GM12878 (cell line): ENCODE data around the gene WHAMM. TPM values are rescaled to one million over a fixed set of nuclear protein-coding genes. Genes with fewer than 3 reads are reported as not detected.
A peak's percentile ranks its signal among the peaks of the same experiment; 100 is the strongest.

Experiments
- ATAC-seq: fragments of 200-7000 bp; cut with Tn5 transposase; 3 replicates; pipeline ENCODE4 v1.9.1; 2020; ENCODE audit warnings: mild to moderate bottlenecking, moderate library complexity
- BruUV-seq: library from RNA; stranded (reverse); fragments of 400-500 nt; replicated peaks from 2 replicates; lab custom pipeline; 2021; lab: Mats Ljungman, UMichigan
- CTCF ChIA-PET: fragments of 300-600 bp; sonication (Branson Sonifier 250); formaldehyde crosslinking; extraction: SDS; loops from one replicate; lab custom pipeline; 2021; ENCODE audit warnings: inconsistent platforms; lab: Yijun Ruan, JAX
- POLR2A ChIA-PET: fragments of 350-600 bp; formaldehyde crosslinking; extraction: SDS; loops from one replicate; lab custom pipeline; 2021; ENCODE audit warnings: inconsistent platforms; lab: Charles Lee
- RAD21 ChIA-PET: fragments of 300-600 bp; sonication (Branson Sonifier 250); formaldehyde crosslinking; loops from one replicate; lab custom pipeline; 2023; ENCODE audit warnings: antibody characterized with exemption; ENCODE audit not compliant: unreplicated experiment; lab: Charles Lee
- SMC1A ChIA-PET: fragments of 300-600 bp; sonication (Branson Sonifier 250); formaldehyde crosslinking; loops from one replicate; lab custom pipeline; 2023; ENCODE audit not compliant: unreplicated experiment, uncharacterized antibody; lab: Charles Lee
- DNase-seq: peaks from one replicate; pipeline ENCODE4 v3.0.0-alpha.2; 2011; ENCODE audit warnings: low read depth, low spot score
- FAIRE-seq: peaks from 3 replicates; lab custom pipeline; 2011; peaks lifted over from hg19 to GRCh38; lab: Jason Lieb, UNC
- H2AFZ ChIP-seq: 2 replicates; pipeline ENCODE4 v1.6.0; 2011; ENCODE audit warnings: low read depth, low read length, control low read depth; ENCODE audit not compliant: control insufficient read depth
- H3K27ac ChIP-seq: 2 replicates; pipeline ENCODE4 v1.5.1; 2011; ENCODE audit warnings: control low read depth; ENCODE audit not compliant: control insufficient read depth, insufficient read depth
- H3K27me3 ChIP-seq, 2 experiments: replicated peaks in 1 of 2; 2 replicates each; pipeline versions ENCODE4 v1.6.0 to v1.6.1; 2011; ENCODE audit warnings: low read length in 1 of 2; ENCODE audit not compliant: control insufficient read depth in 2 of 2, insufficient read depth in 2 of 2
- H3K36me3 ChIP-seq, 2 experiments: 2 replicates each; pipeline ENCODE4 v1.5.1; 2011; ENCODE audit warnings: low read length in 1 of 2; ENCODE audit not compliant: control insufficient read depth in 2 of 2, insufficient read depth in 2 of 2
- H3K4me1 ChIP-seq: 2 replicates; pipeline ENCODE4 v1.6.1; 2011; ENCODE audit warnings: mild to moderate bottlenecking, low read length, moderate library complexity, mixed read lengths; ENCODE audit not compliant: control insufficient read depth, insufficient read depth
- H3K4me2 ChIP-seq: 2 replicates; pipeline ENCODE4 v1.6.0; 2011; ENCODE audit warnings: control low read depth; ENCODE audit not compliant: control insufficient read depth, insufficient read depth
- H3K4me3 ChIP-seq: fragments of 200-600 bp; sonication (generic); 2 replicates; pipeline ENCODE4 v1.5.1; 2016
- H3K79me2 ChIP-seq: 2 replicates; pipeline ENCODE4 v1.6.0; 2011; ENCODE audit warnings: low read length; ENCODE audit not compliant: control insufficient read depth, insufficient read depth
- H3K9ac ChIP-seq: 2 replicates; pipeline ENCODE4 v1.8.0; 2011; ENCODE audit warnings: low read length, control low read depth, mixed read lengths; ENCODE audit not compliant: control insufficient read depth, insufficient read depth
- H3K9me3 ChIP-seq: replicated peaks from 3 replicates; pipeline ENCODE4 v1.5.1; 2011; ENCODE audit warnings: mild to moderate bottlenecking, low read length; ENCODE audit not compliant: control insufficient read depth, insufficient read depth
- H4K20me1 ChIP-seq: 2 replicates; pipeline ENCODE4 v1.6.0; 2011; ENCODE audit not compliant: control insufficient read depth, insufficient read depth
- ASH2L ChIP-seq: fragments of 300-600, 200-600 bp; sonication (generic); IDR thresholded peaks from 2 replicates; pipeline ENCODE4 v1.6.1; 2017; ENCODE audit warnings: low read depth, mild to moderate bottlenecking, borderline replicate concordance
- CREM ChIP-seq: IDR thresholded peaks from 2 replicates; pipeline ENCODE4 v1.6.1; 2014; ENCODE audit warnings: antibody characterized with exemption, low read depth
- POLR2A ChIP-seq: IDR thresholded peaks from 2 replicates; pipeline ENCODE4 v1.6.1; 2011; ENCODE audit warnings: low read depth, mild to moderate bottlenecking, low read length
- SPI1 ChIP-seq: IDR thresholded peaks from 2 replicates; pipeline ENCODE4 v1.6.1; 2011; ENCODE audit warnings: low read depth, mild to moderate bottlenecking, low read length, moderate library complexity, borderline replicate concordance; ENCODE audit not compliant: insufficient read depth
- STAT1 ChIP-seq: fragments of 450-650 bp; conservative IDR thresholded peaks from 2 replicates; pipeline ENCODE4 v1.6.1; 2014; ENCODE audit warnings: antibody characterized with exemption, mild to moderate bottlenecking
- ZBTB40 ChIP-seq: fragments of 450-650 bp; IDR thresholded peaks from 2 replicates; pipeline ENCODE4 v1.6.1; 2016; ENCODE audit warnings: mild to moderate bottlenecking, moderate library complexity, borderline replicate concordance
- WGBS: methylation state at CpG from one replicate; pipeline ENCODE4 v1.1.6; 2016; ENCODE audit warnings: low lambda C conversion rate; ENCODE audit not compliant: insufficient replicate concordance, insufficient coverage; ENCODE audit errors: missing lambda C conversion rate; 5-methylcytosine and 5-hydroxymethylcytosine counted together
- in situ Hi-C: fragments of 300-500 bp; cut with MboI; formaldehyde crosslinking; loops from 9 replicates; pipeline ENCODE4 v1.14.3; 2018; ENCODE audit warnings: mixed read lengths
- intact Hi-C: fragments of 100-400 bp; cut with micrococcal nuclease; formaldehyde crosslinking; loops from one replicate; pipeline ENCODE4 v1.14.2; 2022; ENCODE audit not compliant: unreplicated experiment
- polyA plus RNA-seq, 11 experiments: library from polyadenylated mRNA; depleted of rRNA in 4 of 11; unstranded in 6 of 11; stranded (reverse) in 5 of 11; fragments of >200 nt; fragmentation: Nextera tagmentation in 4 of 11; fragmentation: Illumina TruSeq in 1 of 11; extraction: Ambion mirVana in 4 of 11; extraction: Trizol in 1 of 11; gene quantifications; 1 replicate in 1 of 11; 2 replicates in 10 of 11; pipeline versions ENCODE4 v1.2.1 to v1.2.3, GENCODE V29; 2011 to 2016; ENCODE audit warnings: inconsistent platforms in 2 of 11, missing spikeins in 2 of 11, low read depth in 1 of 11
- total RNA-seq, 4 experiments: library from RNA; depleted of rRNA in 3 of 4; stranded (reverse); fragments of >200 nt in 3 of 4; fragmentation: Illumina TruSeq in 1 of 4; extraction: Trizol in 1 of 4; gene quantifications; 2 replicates each; pipeline versions ENCODE4 v1.2.1 to v1.2.3, GENCODE V29; 2013 to 2021
- TF ChIP-seq, protein P1 (sequence below): fragments of 450-650 bp; IDR thresholded peaks from 2 replicates; pipeline ENCODE4 v1.6.1; 2017; ENCODE audit warnings: antibody characterized with exemption, mild to moderate bottlenecking, moderate library complexity

The WHAMM gene
- total and polyA plus RNA-seq, 10 of the 15 experiments (the other 5 are each of a cell fraction or from before 2014, with no cell fraction given) = 0.87 to 6.7 (median 2.5) TPM

DNA sequence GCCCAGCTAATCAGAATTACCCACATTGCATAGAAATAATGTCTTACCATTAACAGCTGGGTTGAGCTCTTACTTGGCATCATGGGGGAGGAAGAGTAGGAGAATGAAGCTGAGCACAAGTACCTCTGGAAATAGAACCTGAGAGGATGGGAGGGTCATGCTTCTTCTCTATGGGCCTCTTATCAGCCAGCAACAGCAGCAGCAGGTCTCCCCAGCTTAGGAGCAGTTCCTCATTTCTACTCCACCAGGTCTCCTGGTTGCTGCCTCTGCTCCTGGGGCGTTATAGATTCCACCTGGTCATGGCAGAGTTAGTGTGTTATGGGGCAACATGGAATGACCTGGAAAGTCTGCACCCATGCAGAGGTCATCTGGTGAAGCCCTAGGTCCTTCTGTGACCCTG lies 6.9 kb upstream of the WHAMM start:
- Histone ChIP-seq H3K9ac (no peak overlapping the region), H3K4me2 (no peak overlapping the region), H3K79me2 (no peaks in the 10 kb centered on the region), H4K20me1 (no peaks in the 10 kb centered on the region), H3K4me1 (peaks cover 24% of the 10 kb centered on the region), H2AFZ (no peak overlapping the region), H3K27ac (no peak overlapping the region), H3K4me3 (no peak overlapping the region), H3K27me3 (peaks cover 0 to 6% of the 10 kb centered on the region in 2 experiments; a peak in 1 of 4 replicates), H3K36me3 (no peaks in the 10 kb centered on the region), H3K9me3 (no peaks in the 10 kb centered on the region)
- ChIA-PET SMC1A (interaction anchor here (1.0 to 1.3 kb wide), 2 partner anchors 52 to 197 kb away, joined by 3 to 4 read pairs; no protein-coding TSS in a partner anchor), POLR2A (no interaction called here), RAD21 (interaction anchor here (1.2 kb wide), 1 partner anchor 9 kb away, joined by 4 read pairs; no protein-coding TSS in a partner anchor), CTCF (no interaction called here)
- in situ Hi-C loops = loop anchor here (10.0 kb wide), 1 partner anchor 258 kb away; the partner anchor contains the start of gene RPS17
- DNase-seq = no peak
- ATAC-seq = no peak
- no peak for TF ChIP-seq POLR2A
- TF ChIP-seq SPI1 = peak; percentile 86
- TF ChIP-seq ASH2L = no peak
- no peak for TF ChIP-seq STAT1
- FAIRE-seq = no peak
- no TSS peak for BruUV-seq
- intact Hi-C loops = no loop called here
- 0% methylated on average over 1 of the region's 1 CpG for WGBS

GRCh38 chr15:82803793-82804574 lies 5.4 kb upstream of the WHAMM start:
- RAD21 ChIA-PET = interaction anchor here (3.2 kb wide), 1 partner anchor 29 kb away, joined by 9 read pairs; no protein-coding TSS in a partner anchor
- DNase-seq = no peak
- TF ChIP-seq ZBTB40 = no peak
- no peak for TF ChIP-seq CREM
- TF ChIP-seq, protein P1, sequence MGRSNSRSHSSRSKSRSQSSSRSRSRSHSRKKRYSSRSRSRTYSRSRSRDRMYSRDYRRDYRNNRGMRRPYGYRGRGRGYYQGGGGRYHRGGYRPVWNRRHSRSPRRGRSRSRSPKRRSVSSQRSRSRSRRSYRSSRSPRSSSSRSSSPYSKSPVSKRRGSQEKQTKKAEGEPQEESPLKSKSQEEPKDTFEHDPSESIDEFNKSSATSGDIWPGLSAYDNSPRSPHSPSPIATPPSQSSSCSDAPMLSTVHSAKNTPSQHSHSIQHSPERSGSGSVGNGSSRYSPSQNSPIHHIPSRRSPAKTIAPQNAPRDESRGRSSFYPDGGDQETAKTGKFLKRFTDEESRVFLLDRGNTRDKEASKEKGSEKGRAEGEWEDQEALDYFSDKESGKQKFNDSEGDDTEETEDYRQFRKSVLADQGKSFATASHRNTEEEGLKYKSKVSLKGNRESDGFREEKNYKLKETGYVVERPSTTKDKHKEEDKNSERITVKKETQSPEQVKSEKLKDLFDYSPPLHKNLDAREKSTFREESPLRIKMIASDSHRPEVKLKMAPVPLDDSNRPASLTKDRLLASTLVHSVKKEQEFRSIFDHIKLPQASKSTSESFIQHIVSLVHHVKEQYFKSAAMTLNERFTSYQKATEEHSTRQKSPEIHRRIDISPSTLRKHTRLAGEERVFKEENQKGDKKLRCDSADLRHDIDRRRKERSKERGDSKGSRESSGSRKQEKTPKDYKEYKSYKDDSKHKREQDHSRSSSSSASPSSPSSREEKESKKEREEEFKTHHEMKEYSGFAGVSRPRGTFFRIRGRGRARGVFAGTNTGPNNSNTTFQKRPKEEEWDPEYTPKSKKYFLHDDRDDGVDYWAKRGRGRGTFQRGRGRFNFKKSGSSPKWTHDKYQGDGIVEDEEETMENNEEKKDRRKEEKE = no peak
- TF ChIP-seq, all 136 proteins: peak for 0
- intact Hi-C loops = no loop called here
- H2AFZ ChIP-seq = no peak overlapping the region
- ChIA-PET POLR2A (no interaction called here), SMC1A (interaction anchor here (0.7 to 1.0 kb wide), 2 partner anchors 53 to 196 kb away, joined by 3 read pairs; no protein-coding TSS in a partner anchor), CTCF (interaction anchor here (0.7 to 1.2 kb wide), 6 partner anchors 9 to 404 kb away, joined by 3 to 6 read pairs (median 3); no protein-coding TSS in a partner anchor)
- no peak for ATAC-seq
- no peak overlapping the region for H3K4me2 ChIP-seq
- no peaks in the 10 kb centered on the region for H3K9me3 ChIP-seq
- no peak for FAIRE-seq
- H3K27ac ChIP-seq = no peak overlapping the region
- no peaks in the 10 kb centered on the region for H3K79me2 ChIP-seq
- H3K4me3 ChIP-seq = no peak overlapping the region
- H3K9ac ChIP-seq = no peak overlapping the region
- H3K27me3 ChIP-seq = peaks cover 0 to 6% of the 10 kb centered on the region in 2 experiments; a peak in 1 of 4 replicates
- in situ Hi-C loops = loop anchor here (10.0 kb wide), 1 partner anchor 259 kb away; the partner anchor contains the start of gene RPS17
- H4K20me1 ChIP-seq = no peaks in the 10 kb centered on the region
- WGBS = 53% methylated on average over 2 of the region's 2 CpGs
- no TSS peak for BruUV-seq
- peaks cover 32% of the 10 kb centered on the region for H3K4me1 ChIP-seq
- no peaks in the 10 kb centered on the region for H3K36me3 ChIP-seq
